NCI-H128 (cell line): ENCODE data around the gene HACD4.
"Not testable (repeated sequence)": the region's sequence is repeated elsewhere in the genome, so short reads cannot be mapped to it uniquely, and the experiment has no call there.

Experiments used
- DNase-seq: peaks from one replicate; lab custom pipeline; 2025; ENCODE audit not compliant: unreplicated experiment; lab: John Stamatoyannopoulos, UW

The HACD4 gene

DNA sequence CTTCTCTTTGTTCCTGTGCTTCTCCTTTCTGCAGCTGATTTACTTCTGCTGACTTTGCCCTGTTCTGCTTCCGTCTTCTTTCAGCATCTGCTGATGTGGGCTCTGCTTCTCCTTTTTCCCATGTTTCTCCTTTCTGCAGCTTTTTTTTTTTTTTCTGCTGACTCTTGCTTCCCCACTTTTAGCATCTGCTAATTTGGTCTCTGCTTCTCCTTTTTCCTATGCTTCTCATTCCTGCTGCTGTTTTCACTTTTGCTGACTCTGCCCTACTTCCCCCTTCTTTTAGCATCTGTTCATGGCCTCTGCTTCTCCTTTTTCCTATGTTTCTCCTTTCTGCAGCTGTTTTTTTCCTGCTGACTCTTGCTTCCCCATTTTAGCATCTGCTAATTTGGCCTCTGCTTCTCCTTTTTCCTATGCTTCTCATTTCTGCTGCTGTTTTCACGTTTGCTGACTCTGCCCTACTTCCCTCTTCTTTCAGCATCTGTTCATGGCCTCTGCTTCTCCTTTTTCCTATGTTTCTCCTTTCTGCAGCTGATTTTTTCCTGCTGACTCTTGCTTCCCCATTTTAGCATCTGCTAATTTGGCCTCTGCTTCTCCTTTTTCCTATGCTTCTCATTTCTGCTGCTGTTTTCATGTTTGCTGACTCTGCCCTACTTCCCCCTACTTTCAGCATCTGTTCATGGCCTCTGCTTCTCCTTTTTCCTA lies 58.0 kb downstream of the HACD4 start:
- DNase-seq: not testable (repeated sequence)

DNA sequence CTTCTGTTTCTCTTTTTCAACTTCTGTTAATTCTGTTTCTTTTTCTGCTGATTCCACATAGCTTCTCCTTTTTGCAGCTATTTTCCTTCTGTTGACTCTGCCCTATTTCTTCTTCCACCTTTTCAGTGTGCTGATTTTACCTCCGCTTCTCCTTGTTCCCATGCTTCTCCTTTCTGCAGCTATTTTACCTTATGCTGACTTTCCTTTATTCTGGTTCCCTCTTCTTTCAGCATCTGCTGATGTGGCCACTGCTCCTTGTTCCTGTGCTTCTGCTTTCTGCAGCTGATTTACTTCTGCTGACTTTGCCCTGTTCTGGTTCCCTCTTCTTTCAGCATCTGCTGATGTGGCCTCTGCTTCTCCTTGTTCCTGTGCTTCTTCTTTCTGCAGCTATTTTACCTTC lies 58.8 kb downstream of the HACD4 start:
- DNase-seq: no peak

DNA sequence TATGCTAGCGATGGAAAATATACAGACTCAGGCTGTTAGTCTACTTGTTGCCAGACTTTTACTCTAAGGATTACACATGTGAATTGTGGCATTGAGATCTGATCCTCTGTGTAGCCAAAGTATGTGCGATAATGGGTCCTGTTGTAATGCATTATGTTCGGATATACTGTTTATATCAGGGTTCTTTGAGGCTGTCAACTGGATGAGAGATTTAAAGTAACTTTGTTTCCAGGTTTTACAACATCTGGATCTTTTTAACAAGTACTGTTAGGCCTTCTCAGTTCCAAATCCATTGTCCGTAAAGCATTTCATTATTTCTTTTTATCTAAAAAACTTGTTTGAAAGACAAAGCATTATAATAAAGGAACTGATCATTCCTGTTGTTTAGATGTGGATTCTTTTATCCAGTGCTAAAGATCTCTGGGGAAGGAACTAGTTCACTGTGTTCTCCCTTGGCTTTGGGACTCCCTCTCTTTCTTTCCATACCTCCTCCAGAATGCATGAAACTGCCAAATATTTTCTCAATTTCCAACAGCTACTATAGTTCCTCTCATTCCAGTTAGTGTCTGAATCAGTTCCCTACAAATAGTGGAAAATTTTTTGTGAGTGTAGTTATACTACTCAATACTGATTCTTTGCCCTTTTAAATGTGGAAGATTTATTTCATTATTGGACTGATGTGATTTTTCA lies 68.8 kb downstream of the HACD4 start:
- DNase-seq: no peak

DNA sequence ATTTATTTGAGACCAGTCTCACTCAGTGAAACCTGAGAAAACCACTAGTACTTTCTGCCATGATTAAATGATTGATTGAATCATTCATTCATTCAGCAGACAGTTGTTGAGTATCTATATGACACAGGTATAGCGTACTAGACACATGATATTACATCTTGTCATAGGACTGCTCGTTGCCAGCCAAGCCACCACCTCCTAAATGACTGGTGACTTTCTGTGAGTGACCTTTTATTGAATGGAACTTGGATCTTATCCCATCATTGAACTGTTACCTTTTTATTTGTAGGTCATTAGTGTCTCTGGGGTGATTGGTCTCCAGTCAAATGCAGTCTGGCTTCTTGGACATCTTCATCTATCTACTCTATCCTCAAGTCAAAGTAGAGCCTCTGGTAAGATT lies 80.7 kb downstream of the HACD4 start:
- no peak for DNase-seq
